ENCODE measurements around the gene USP7.
"Not testable (repeated sequence)": the region's sequence is repeated elsewhere in the genome, so short reads cannot be mapped to it uniquely, and the experiment has no call there.

Gene USP7

GRCh38 chr16:8858994-8859912, 104.5 kb downstream of the USP7 start:
- DNase-seq = no peak

DNA sequence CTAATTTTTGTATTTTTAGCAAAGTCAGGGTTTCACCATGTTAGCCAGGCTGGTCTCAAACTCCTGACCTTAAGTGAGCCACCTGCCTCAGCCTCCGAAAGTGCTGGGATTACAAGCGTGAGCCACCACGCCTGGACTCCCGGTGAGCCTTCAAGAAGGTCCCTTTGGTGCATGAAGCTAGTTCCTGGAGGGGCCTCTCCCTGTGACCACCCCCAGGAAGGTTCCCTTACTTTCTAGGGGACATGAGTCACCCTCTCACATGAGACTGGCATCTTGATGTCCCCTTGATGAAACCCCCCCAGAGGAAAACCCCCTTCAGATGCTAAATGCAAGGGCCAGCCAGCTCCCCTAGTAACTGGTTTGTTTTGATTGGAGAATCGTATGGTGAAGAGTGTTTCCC, 107.7 kb downstream of the USP7 start:
- DNase-seq = no peak

DNA sequence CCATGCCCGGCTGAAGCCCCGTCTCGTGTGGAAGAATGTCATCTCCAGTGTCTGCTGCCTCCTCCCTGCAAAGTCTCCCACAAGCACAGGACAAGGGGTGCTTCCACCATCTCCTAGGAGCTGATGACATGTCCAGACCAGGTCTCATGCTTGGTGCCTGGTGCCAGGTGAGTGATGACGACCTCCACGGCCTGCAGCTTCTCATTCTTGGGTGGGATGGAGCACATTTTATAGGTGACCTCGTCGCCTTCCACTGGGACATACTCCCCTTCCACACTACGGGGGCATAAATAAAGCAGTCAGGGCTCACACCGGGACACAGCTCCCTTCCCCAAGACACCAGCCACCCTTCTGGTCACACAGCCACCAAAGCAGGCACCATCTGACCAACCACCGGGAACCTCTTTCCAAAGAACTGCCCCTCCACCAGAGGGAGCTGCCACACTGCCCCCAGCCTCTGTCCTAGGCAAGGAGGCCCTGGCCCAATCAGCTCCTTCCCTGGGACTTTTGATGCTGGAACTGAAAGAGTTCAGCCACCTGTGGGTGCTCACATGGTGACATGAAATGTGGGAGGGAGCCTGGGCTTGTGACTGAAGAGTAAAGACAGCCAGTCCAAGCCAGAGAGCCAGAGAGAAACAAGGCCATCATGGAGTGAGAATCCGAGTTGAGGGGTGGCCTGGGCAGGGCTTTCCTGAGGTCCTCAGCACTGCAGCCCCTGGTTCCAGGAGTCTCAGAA, 108.5 kb downstream of the USP7 start:
- DNase-seq = no peak

DNA sequence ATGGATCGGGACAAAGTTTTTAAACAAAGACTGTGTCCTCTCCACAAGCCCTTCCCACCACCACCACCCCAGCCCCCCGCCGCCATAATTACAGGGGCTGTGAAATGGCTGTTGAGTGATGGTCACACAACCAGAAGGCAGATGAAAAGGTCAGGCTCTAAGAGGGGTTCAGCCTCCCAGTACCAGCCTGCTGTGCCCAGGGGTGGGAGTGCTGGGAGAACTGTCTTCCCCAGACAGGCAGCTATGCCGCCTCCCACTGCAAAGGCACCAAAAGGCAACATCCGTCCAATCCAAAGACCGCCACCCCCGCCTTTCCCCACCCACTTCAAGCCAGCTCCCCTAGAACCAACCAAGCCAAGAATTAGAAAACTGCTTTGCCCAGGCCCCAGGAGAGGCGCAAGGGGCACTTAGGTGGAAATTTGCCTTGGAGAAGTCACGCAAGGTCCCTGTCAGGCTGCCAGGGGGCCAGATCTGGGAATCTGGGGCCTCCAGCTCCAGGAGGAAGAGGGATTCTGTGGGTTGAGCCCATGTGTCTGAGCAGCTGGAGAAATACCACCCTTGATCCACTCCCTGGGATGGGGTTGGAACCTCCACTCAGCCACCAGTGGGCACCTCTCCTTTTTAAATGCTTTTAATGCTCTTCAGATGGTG, 109.3 kb downstream of the USP7 start:
- DNase-seq = no peak

DNA sequence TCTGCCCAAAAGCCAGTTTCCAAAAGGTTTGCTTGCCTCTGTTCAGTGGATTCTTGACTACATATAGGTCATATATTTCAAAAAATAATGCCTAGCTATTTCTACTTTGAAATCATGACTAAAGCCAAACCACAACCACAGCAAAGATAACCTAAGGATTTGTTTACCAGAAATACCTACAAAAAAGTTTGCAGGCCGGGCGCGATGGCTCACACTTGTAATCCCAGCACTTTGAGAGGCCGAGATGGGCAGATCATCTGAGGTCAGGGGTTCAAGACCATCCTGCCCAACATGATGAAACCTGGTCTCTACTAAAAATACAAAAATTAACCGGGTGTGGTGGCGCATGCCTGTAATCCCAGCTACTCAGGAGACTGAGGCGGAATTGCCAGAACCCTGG, 110.1 kb downstream of the USP7 start:
- no peak for DNase-seq

DNA sequence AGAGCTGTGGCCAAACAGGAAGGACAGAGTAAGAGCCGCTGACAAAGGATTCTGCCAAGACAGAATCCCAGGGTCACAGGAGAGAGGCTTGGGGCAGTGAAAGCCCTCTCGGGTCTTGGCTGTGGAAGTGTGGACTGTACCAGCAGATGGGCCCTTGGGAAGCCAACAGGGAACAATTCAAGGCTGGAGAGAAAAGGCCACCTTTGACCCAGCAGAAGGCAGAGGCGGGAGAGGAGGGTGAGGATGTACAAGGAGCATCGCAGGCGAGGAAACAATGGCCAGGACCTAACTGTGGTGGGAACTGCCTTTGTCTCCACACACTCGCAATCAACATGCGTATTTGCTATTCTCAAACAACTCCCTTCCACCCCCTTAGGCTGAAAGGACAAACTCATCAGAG, 110.6 kb downstream of the USP7 start:
- no peak for DNase-seq

DNA sequence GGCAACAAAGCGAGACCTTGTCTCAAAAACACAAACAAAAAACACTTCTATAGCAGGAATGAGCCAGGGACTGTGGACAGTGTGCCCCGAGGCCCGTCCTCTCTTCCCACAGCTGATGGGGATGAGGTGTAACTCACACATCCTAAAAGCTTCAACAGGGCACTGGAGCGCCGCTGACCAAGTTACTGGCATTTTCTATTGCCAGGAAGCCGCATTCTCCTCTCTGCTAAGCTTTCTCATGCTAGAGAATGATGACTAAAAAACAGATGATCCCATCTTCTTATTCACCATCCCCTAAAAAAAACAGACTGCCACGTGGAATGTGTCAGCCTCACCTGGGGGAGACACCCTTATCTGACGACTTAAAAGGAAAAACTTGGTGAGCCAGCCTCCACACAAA, 111.2 kb downstream of the USP7 start:
- no peak for DNase-seq

DNA sequence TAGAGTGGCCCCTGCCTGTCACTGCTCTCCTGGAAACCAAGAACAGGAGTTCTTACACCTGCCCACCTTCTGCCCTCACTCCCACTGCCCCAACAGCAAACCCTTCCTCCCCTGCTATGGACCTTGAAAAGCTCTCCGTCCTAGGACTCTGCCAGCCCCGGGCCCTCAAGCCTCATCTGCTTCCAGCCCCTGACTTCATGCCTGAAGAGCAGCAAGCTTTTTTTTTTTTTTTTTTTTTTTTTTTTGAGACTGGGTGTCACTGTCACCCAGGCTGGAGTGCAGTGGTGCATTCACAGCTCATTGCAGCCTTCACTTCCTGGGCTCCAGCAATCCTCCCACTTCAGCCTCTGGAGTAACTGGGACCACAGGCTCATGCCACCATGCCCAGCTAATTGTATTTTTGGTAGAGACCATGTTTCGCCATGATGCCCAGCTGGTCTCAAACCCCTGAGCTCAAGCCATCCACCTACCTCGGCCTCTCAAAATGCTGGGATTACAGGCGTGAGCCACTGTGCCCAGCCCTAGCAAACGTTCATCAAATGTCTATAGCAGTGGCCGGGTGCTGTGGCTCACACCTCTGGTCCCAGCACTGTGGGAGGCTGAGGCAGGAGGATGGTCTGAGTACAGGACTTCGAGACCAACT, 111.8 kb downstream of the USP7 start:
- no peak for DNase-seq

DNA sequence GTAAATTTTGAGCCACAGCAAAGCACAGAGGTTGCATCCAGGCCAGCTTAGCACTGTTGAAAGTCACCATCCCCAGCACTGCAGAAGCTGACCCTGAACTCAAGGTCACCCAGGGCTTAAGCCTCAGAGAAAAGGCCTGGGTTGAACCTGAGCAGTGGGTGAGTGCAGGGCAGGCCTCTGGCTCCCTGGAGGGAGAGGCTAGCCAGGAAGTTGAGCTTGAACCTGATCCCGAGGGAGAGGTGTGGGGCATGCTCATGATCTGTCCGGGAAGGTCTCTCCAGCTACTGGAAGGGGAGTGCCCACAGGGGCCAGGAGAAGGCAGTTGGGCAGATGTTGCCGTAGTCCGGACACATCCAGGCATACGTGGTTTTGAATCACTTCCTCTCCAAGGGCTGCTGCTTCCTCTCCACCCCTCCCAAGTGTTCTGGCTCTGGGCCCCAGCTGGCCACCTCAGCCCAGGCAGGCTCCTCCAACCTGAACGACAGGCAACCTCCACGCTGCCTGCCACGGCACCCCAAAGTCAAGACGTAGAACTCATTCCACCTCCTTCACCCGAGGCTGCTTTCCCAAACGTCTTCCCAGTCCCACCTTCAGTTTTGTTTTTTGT, 113.3 kb downstream of the USP7 start:
- DNase-seq = no peak

DNA sequence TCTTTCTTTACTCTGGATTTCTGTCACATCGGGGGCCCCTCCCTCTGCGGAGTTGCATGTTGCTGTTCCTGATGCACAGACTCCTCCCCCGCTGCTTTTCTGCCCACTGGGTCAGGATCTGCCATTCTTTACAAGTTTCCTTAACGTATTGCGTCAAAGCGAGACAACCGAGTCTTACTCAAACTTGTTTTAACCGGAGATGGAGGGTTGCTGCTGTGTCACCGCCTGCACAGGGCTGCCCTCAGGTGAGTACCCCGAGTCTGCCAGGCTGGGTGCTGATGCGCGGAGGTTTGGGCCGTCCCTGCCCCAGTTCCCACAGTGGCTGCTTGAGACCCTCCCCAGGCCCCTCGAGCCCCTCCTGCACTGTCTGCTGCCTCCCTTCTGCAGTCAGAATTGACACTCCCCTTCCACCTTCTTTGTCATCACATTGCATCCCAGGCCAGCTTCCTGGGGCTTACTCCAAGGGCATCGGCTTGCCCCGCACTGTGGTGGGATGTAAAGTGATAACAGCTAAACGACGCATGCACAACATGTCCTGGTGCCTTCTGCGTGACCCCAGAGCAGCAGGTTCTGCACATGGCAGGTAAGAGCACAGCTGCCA, 114.2 kb downstream of the USP7 start:
- DNase-seq = no peak

- DNase-seq = no peak
Measured at GRCh38 chr16:8848939-8849391, 114.7 kb downstream of the USP7 start.

DNA sequence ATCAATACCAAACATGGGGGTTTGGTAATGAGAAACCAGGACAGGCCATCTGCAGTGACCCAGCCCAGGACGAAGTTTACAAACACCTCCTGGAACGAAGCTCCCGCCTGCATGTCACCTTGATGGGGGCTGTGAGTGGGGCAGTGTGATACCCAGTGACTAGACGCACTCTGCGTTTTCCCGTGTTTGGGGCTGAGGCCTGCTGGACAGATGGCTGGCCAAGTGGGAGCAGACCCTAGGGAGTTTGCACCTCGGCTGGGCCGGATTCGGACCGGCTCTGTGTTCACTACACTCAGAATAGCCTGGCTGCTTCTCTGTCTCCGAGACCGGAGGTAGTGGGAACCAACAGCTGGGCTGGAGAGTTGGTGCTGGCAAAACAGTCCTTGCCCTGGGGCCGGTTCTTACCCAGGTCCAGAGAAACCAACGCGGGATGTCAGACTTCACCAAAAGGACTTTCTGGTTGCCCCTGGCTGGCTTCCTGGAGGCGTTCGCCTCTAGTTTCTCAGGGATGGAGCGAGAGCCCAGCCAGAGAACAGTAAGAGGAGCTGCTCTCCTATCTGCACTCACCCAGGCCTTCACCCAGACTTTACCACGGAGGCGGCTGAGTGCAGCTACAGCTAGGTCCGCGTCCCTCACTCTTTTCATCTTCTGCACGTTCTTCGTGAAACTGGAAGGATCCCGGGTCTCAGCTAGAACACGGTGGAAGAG, 115.3 kb downstream of the USP7 start:
- DNase-seq = no peak

DNA sequence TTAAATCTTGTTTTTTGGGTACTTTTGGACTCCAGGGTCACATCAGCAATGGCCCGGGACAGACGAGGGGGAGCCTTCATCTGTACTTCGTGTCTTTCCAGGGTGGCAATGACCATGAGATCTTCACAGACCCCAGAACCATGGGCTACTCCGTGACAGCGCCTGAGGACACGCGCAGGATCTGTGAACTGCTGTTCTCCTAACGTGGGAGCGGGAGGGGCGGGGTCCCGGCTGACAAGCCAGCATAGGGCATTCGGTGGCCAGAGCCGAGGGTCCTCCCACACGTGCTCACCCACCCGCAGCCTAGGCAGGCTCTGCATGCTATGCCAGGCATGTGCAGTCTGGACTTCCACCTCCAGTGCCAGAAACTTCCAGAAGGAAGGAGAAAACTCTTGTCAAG, 116.1 kb downstream of the USP7 start:
- no peak for DNase-seq

DNA sequence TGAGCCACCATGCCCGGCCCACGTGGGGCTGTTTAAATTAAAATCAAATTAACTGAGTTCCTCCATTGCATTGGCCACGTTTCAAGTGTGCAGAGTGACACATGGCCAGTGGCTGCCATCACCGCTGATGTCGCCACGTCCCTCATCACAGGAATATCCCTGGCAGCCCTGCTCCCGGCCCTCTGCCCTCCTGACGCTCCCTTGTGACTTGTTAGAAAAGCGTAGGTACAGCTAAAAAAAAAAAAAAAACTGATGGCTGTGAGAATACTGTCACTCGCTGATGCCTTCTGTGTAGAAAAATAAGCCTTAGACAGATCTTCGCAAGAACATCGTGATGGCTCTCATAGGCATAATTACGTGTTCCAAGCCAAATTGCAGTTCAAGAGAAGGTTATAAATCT, 116.6 kb downstream of the USP7 start:
- DNase-seq = no peak

DNA sequence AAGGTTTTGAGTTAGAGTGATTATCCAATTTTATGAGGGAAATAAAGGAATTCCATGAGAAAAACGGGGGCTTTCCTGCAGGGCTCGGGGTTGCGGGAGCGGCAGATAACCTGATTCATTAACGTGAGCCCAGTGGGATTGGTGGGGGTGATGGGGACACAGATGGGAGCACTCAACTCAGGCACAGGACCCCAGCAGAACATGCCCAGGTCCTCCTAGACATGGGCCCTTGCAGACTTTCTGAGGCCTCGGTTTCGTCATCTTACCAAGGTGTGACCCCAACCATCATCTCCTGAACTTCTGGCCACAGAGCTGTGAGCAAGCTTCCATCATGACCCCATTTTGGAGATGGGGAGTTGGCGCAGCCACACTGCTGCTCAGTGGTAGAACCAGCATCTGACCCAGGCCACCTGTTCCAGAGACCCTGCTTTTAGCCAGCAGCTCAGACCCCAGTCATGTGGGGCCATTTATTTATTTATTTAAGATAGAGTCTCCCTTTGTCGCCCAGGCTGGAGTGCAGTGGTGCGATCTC, 117.2 kb downstream of the USP7 start:
- no peak for DNase-seq

- no peak for DNase-seq
Measured at GRCh38 chr16:8845699-8846298, 117.9 kb downstream of the USP7 start.

DNA sequence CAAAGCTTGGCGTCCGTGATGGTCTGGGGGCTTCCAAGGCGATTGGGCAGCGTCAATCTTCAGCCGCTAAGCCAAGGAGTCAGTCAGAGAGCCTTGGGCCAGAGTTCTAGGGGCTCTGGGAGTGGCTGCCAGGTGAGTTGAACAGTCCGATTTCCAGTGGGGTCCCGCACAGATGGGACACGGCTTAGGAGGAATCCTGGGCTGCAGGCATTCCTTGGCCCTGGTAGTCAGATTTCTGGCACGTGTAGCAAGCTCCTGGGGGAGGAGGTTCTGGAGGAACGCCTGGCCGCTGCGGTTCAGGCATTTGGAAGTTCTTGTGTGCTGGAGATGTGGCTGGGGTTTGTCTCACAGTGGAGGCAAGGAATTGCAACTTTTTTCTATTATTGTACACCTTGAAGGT, 120.4 kb downstream of the USP7 start:
- not testable (repeated sequence) for DNase-seq

All from NK-92 treated with Interleukin-12 subunit alpha and Interleukin-12 subunit beta, amount 100 ng/mL, for 24 hours (cell line).